ENCODE results near the gene PCDHGA2. TPM values are rescaled to one million over a fixed set of nuclear protein-coding genes. Genes with fewer than 3 reads are reported as not detected.
"Not testable (repeated sequence)": the region's sequence is repeated elsewhere in the genome, so short reads cannot be mapped to it uniquely, and the experiment has no call there.

The PCDHGA2 gene
- not detected for total RNA-seq

- peaks cover 15% of the 10 kb centered on the region for H3K36me3 Mint-ChIP-seq
- peaks cover 2% of the 10 kb centered on the region for H3K4me1 Mint-ChIP-seq
- peak within 1 kb of the TSS; percentile 26 for H3K4me3 Mint-ChIP-seq
- DNase-seq, result no peak
- peaks cover 47% of the 10 kb centered on the region for H3K9me3 Mint-ChIP-seq
- peaks cover 94% of the 10 kb centered on the region for H3K27me3 Mint-ChIP-seq
- no peak within 1 kb of the TSS for H3K27ac Mint-ChIP-seq
Measured at GRCh38 chr5:141338538-141339306, at the start of gene PCDHGA2. PCDHGA2 (plus strand) TSS chr5:141338760.

- DNase-seq, result no peak
- Mint-ChIP-seq H3K4me1 (no peaks in the 10 kb centered on the region), H3K27ac (no peak overlapping the region), H3K9me3 (peaks cover 50% of the 10 kb centered on the region), H3K27me3 (no peaks in the 10 kb centered on the region), H3K36me3 (peaks cover 67% of the 10 kb centered on the region), H3K4me3 (no peak overlapping the region)
Measured at GRCh38 chr5:141298376-141298775, 40.2 kb upstream of the PCDHGA2 start.

DNA sequence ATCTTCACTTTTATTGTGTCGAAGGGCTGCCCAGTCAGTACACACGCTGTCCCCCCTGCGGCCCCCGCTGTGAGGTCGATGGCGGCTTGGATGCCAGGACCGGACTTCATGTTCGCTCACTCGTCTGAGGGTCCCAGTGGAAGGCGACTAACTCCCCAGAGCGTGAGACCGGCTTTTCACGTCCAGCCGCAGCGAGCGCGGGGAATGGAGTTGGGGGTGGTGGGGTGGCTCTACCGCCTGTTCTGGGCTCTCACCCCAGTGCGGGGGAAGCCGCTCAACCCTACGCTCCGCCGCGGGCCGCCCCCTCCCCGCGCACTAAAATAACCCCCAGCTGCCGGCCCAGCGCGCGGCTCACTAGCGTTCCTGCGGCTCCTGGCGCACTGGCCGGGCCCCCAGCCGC is 34.8 kb upstream of the PCDHGA2 start, which contains the start of gene SLC25A2:
Gene SLC25A2, minus strand, starts transcription at position 294 of the 400 bp plus-strand sequence. Its CDS starts 184 bp downstream, at position 110.
- Mint-ChIP-seq H3K9me3 (peaks cover 43% of the 10 kb centered on the region), H3K4me1 (no peaks in the 10 kb centered on the region), H3K27ac (no peak within 1 kb of the TSS), H3K36me3 (peaks cover 49% of the 10 kb centered on the region), H3K4me3 (no peak within 1 kb of the TSS), H3K27me3 (no peaks in the 10 kb centered on the region)
- DNase-seq, result no peak

DNA sequence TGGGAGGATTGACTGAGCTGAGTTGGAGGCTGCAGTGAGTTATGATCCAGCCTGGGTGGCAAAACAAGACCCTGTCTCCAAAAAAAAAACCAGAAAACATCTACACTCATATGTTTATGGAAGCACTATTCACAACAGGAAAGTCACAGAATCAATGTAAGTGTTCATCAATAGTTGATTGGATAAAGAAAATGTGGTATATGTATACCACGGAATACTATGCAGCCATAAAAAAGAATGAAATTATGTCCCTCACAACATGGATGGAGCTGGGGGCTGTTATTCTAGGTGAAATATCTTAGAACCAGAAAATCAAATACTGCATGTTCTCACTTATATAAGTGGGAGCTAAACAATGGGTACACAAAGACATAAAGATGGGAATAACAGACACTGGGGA is 31.9 kb upstream of the PCDHGA2 start:
- Mint-ChIP-seq H3K4me1 (no peaks in the 10 kb centered on the region), H3K4me3 (no peak overlapping the region), H3K9me3 (peaks cover 42% of the 10 kb centered on the region), H3K27me3 (no peaks in the 10 kb centered on the region), H3K36me3 (peaks cover 50% of the 10 kb centered on the region), H3K27ac (no peak overlapping the region)
- DNase-seq, result no peak

GRCh38 chr5:141313711-141314110 is 24.8 kb upstream of the PCDHGA2 start:
- Mint-ChIP-seq H3K9me3 (peaks cover 49% of the 10 kb centered on the region), H3K36me3 (peaks cover 80% of the 10 kb centered on the region)
- DNase-seq, result no peak

GRCh38 chr5:141316963-141317362 is 21.6 kb upstream of the PCDHGA2 start:
- not testable (repeated sequence) for H3K27me3 Mint-ChIP-seq, DNase-seq, H3K27ac Mint-ChIP-seq, H3K4me3 Mint-ChIP-seq
- Mint-ChIP-seq H3K36me3 (peaks cover 83% of the 10 kb centered on the region), H3K4me1 (peaks cover 21% of the 10 kb centered on the region), H3K9me3 (peaks cover 60% of the 10 kb centered on the region)

More at GRCh38 chr5:141313711-141314110, 24.8 kb upstream of the PCDHGA2 start:
- Mint-ChIP-seq H3K27ac (no peak overlapping the region), H3K4me1 (peaks cover 5% of the 10 kb centered on the region), H3K27me3 (no peaks in the 10 kb centered on the region), H3K4me3 (no peak overlapping the region)

- H3K27me3 Mint-ChIP-seq, result no peaks in the 10 kb centered on the region
- no peak for DNase-seq
- peaks cover 21% of the 10 kb centered on the region for H3K4me1 Mint-ChIP-seq
- peak overlapping the region; percentile 97 for H3K4me3 Mint-ChIP-seq
- H3K27ac Mint-ChIP-seq, result no peak overlapping the region
- peaks cover 70% of the 10 kb centered on the region for H3K36me3 Mint-ChIP-seq
- H3K9me3 Mint-ChIP-seq, result peaks cover 52% of the 10 kb centered on the region
Measured at GRCh38 chr5:141319202-141319601, 19.4 kb upstream of the PCDHGA2 start.

DNA sequence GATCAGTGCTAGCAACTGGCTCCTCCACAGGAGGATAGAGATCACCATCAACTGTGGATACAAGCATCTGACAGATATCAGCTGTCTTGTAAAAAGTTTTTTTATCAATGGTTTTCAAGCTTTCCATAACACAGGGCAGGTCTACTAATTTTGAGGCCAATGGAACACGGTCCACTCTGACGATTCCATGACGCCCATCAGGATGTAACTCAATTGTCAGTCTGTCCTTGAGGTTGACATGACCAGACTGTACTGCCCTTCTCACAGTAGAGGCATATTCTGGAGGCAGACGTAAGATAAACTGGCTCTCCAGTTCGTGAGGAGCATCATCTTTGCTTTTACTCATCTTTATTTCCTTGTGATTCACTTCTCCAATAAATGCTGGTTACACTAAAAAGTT is 18.9 kb upstream of the PCDHGA2 start:
- no peaks in the 10 kb centered on the region for H3K27me3 Mint-ChIP-seq
- H3K27ac Mint-ChIP-seq, result peak overlapping the region; percentile 99
- no peak for DNase-seq
- peak overlapping the region; percentile 97 for H3K4me3 Mint-ChIP-seq
- H3K4me1 Mint-ChIP-seq, result peaks cover 21% of the 10 kb centered on the region
- peaks cover 51% of the 10 kb centered on the region for H3K9me3 Mint-ChIP-seq
- peaks cover 68% of the 10 kb centered on the region for H3K36me3 Mint-ChIP-seq

DNA sequence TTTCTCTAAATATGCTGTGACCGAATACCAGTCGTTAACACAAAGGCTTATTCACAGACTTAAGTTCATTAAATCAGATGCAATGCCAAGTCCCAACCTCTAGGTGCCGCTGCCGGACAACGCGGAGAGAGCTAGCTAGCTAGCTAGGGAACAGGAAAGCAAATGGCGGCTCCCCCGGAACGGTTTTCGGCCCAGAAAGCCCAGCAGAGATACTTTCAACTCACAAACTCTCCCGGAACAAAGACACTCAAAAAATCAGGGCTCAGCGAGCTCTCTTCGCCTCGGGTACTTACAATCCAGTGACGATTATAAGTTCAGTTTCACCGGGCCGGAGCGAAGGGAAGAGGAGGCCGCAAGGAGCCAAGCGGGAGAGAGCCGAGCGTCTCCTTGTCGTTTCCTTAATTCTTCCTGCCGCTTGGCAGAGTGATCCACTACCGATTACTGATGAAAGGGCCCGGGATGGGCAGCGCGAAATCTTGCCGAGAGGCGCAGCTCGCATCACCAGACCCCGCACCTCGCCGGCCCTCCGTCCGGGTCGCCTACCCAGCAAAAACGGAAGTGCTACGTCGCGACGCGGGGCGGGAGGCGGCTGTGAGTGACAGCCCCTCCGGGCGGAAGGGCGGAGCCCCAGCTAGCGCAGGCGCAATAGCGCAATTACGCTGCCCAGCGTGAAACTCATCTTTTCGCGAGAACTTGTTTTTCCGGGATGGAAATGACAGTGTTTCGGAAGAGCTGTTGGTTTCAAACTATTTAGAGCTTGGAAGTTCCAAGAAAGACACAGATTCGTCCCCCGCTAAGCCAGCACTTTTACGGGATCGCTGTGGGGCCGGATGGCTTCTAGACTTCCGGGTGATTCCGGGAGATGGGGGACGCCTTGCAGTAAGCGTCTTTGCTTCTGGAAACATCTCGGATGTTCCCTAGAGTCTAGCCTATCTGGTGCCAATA is 18.1 kb upstream of the PCDHGA2 start, which contains the start of gene TAF7:
Gene TAF7, minus strand, starts transcription at position 560 of the 945 bp plus-strand sequence. CDS start 740 bp downstream, outside the sequence.
- peaks cover 61% of the 10 kb centered on the region for H3K36me3 Mint-ChIP-seq
- DNase-seq, result peak; percentile 94
- peaks cover 20% of the 10 kb centered on the region for H3K4me1 Mint-ChIP-seq
- H3K9me3 Mint-ChIP-seq, result peaks cover 46% of the 10 kb centered on the region
- peak within 1 kb of the TSS; percentile 99 for H3K27ac Mint-ChIP-seq
- peak within 1 kb of the TSS; percentile 97 for H3K4me3 Mint-ChIP-seq
- no peaks in the 10 kb centered on the region for H3K27me3 Mint-ChIP-seq

- DNase-seq, result no peak
- Mint-ChIP-seq H3K4me1 (peaks cover 24% of the 10 kb centered on the region), H3K9me3 (peaks cover 40% of the 10 kb centered on the region), H3K36me3 (peaks cover 52% of the 10 kb centered on the region), H3K27ac (no peak overlapping the region), H3K27me3 (peaks cover 13% of the 10 kb centered on the region), H3K4me3 (no peak overlapping the region)
Measured at GRCh38 chr5:141322261-141322660, 16.3 kb upstream of the PCDHGA2 start.

DNA sequence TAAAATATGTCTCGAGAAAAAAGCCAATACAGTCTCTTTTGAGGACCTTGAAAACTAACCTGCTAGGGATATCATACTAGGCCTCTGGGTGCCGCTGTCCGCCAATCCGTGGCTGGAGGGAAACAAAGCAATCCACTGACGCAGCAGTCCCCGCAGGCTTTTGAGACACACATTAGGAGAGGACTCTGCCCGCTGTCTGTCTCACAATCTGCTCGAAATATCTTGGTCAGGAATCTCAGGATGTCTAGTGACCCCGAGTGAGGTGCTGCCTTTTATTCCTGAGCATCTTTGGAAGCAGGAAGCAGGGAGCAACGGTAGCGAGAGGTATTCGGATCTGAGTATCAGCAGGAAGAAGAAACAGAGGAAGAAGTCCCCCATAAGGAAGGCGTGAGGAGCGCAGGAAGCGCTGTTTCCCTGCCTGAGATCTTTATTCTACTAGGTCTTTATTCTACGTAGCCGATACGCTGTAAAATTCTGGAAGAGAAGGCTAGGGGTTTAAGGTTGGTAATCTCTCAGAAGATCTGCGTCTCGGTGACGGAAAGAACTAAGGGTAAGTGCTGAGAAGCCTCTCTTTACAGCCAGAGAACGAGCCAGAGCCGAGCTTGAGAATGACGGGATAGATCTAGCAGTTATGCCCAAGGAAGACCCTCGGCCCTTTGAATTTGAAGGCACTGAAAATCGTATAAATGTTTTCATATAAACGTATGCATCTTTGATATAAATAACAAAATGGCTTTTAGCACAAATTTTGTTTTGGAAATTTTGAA is 12.3 kb upstream of the PCDHGA2 start:
- Mint-ChIP-seq H3K27me3 (peaks cover 49% of the 10 kb centered on the region), H3K4me3 (peak overlapping the region; percentile 91), H3K9me3 (peaks cover 26% of the 10 kb centered on the region), H3K36me3 (peaks cover 30% of the 10 kb centered on the region), H3K27ac (peak overlapping the region; percentile 88), H3K4me1 (peaks cover 6% of the 10 kb centered on the region)
- peak; percentile 63 for DNase-seq

DNA sequence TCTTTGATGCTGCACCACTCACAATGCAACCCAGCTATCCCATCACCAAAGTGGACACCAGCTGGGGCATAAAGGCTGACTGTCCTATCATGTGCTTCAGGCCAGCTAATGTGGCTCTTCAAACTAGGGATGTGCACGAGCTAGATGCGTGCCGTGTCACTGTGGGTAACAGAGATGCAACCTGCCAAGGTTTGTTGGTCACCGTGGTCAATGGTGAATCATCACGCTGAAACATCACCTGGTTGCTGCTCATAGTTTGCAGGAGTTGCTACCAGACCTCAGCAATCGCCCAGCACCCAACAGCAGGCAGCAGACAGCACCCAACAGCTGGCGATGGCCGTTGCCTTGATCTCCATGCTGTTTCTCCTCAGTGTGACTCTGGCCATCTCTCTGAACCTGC is 10.3 kb upstream of the PCDHGA2 start:
- DNase-seq, result no peak
- Mint-ChIP-seq H3K9me3 (peaks cover 26% of the 10 kb centered on the region), H3K4me1 (peaks cover 6% of the 10 kb centered on the region), H3K27me3 (peaks cover 63% of the 10 kb centered on the region), H3K4me3 (no peak overlapping the region), H3K36me3 (peaks cover 27% of the 10 kb centered on the region), H3K27ac (no peak overlapping the region)

- Mint-ChIP-seq H3K27me3 (peaks cover 84% of the 10 kb centered on the region), H3K4me3 (no peak within 1 kb of the TSS), H3K27ac (no peak within 1 kb of the TSS), H3K9me3 (peaks cover 32% of the 10 kb centered on the region), H3K4me1 (peaks cover 6% of the 10 kb centered on the region), H3K36me3 (peaks cover 32% of the 10 kb centered on the region)
- no peak for DNase-seq
Measured at GRCh38 chr5:141330299-141331080, 8.1 kb upstream of the PCDHGA2 start, which contains the start of gene PCDHGA1. PCDHGA1 (plus strand) TSS chr5:141330514.

- not testable (repeated sequence) for H3K27ac Mint-ChIP-seq, H3K4me1 Mint-ChIP-seq, DNase-seq, H3K4me3 Mint-ChIP-seq
- Mint-ChIP-seq H3K36me3 (peaks cover 29% of the 10 kb centered on the region), H3K9me3 (peaks cover 45% of the 10 kb centered on the region), H3K27me3 (peaks cover 89% of the 10 kb centered on the region)
Measured at GRCh38 chr5:141332571-141332970, 6.0 kb upstream of the PCDHGA2 start.

Data from activated naive CD8-positive, alpha-beta T cell treated with anti-CD3 and anti-CD28 coated beads for 36 hours (primary cell).